ENCODE results near the gene WNT3A. TPM values are rescaled to one million over a fixed set of nuclear protein-coding genes. Genes with fewer than 3 reads are reported as not detected.
A peak's percentile ranks its signal among the peaks of the same experiment; 100 is the strongest.

The WNT3A gene
- total RNA-seq, 2 experiments from 2014 or later, result not detected

DNA sequence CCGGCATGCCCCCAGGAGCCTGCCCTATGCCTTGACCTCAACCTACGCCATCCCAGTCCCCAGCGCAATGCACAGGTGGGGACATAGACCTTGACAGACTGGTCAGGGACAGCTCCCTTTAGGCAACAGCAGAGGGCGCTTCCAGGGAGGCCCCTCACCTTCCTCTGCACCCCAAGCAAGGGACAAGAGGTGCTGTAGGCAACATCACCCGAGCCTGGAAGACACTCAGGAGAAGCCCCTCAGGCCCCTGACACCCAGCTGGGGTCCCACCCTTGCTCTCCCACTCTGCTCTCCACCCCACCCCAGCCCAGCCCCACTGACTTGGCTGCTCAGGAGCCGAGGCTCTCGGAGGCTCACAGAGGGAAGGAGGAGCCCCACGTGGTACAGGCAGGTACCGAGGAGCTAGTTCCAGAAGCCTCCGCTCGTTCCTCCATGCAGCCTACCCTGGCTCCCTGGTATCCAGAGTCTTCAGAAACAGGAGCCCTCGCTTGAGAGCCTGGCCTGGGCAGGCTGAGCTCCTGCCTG is 2.4 kb upstream of the WNT3A start:
- ATAC-seq (ENCODE audit: low read depth), result peak; percentile 47
- DNase-seq, result peak; percentile 45
- no peak overlapping the region for H3K4me3 Mint-ChIP-seq

DNA sequence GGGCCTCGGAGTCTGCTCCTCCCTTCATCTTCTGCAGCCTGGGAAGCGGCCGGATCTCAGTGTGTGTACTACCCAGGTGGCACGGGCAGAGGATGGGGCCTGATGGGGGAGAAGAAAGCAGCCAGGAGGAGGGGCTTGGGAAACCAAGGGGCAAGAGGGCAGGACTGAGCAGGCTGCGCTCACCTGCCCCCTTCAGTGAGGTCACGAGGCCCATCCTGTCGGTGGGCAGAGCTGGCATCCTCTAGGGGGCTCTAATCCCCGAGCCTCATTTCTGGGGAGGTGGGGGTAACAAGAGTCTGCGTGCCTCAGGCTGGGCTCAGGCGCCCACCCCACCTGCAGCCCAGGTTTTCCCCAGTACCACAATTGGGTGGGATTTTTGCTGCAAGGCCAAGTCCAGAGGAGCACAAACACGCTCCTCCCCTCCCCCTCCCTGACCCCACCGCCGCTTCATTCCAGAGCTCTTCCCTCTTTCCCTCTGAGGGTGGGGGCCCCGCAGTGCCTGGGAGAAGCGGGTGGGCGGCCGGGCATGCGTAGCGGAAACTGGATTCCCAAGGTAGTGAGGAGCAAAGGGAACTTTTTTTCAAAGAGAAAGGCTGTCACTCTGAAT is 1.8 kb upstream of the WNT3A start:
- Mint-ChIP-seq H3K4me3 (no peak overlapping the region), H3K36me3 (no peaks in the 10 kb centered on the region), H3K27ac (no peak overlapping the region), H3K9me3 (no peaks in the 10 kb centered on the region), H3K27me3 (peaks cover 55% of the 10 kb centered on the region), H3K4me1 (peaks cover 15% of the 10 kb centered on the region)
- POLR2A ChIA-PET, result no interaction called here
- ATAC-seq (ENCODE audit: low read depth) (no peak), DNase-seq (no peak)

More for the DNA sequence above, 2.4 kb upstream of the WNT3A start:
- Mint-ChIP-seq H3K27me3 (peaks cover 55% of the 10 kb centered on the region), H3K9me3 (no peaks in the 10 kb centered on the region), H3K36me3 (no peaks in the 10 kb centered on the region), H3K4me1 (peaks cover 11% of the 10 kb centered on the region), H3K27ac (no peak overlapping the region)
- POLR2A ChIA-PET, result no interaction called here

DNA sequence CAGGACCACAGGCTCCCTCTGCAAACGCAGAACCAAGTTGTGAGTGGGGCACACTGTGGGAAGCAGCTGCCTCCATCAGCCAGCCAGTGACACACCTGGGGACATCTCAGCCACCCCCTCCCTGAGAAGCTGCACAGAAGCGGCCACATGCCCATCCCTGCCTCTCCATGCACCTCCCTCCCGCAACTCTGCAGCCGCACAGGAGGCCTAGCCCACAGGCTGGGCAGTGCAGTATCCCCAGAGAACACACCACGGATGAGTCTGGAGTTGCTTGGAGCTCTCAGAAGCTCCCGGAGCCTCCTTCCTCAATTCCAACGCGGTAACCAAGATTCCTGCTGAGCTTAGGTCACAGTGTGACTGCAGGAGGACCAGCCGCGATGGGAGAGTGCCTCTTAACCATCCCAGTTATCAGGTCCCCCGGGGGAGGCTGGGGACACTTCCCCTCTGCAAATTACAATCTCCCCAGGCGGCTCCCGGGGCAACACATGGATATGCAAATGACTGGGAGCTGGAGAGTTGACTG is 1.2 kb upstream of the WNT3A start:
- H3K27me3 Mint-ChIP-seq, result peaks cover 55% of the 10 kb centered on the region
- DNase-seq (no peak), ATAC-seq (ENCODE audit: low read depth) (no peak)
- peaks cover 15% of the 10 kb centered on the region for H3K4me1 Mint-ChIP-seq
- H3K27ac Mint-ChIP-seq, result no peak overlapping the region
- no peaks in the 10 kb centered on the region for H3K9me3 Mint-ChIP-seq
- POLR2A ChIA-PET, result interaction anchor here (1.1 kb wide), 1 partner anchor 77 kb away, joined by 4 read pairs; the partner anchor contains the start of gene ARF1
- H3K4me3 Mint-ChIP-seq, result no peak overlapping the region
- H3K36me3 Mint-ChIP-seq, result no peaks in the 10 kb centered on the region

DNA sequence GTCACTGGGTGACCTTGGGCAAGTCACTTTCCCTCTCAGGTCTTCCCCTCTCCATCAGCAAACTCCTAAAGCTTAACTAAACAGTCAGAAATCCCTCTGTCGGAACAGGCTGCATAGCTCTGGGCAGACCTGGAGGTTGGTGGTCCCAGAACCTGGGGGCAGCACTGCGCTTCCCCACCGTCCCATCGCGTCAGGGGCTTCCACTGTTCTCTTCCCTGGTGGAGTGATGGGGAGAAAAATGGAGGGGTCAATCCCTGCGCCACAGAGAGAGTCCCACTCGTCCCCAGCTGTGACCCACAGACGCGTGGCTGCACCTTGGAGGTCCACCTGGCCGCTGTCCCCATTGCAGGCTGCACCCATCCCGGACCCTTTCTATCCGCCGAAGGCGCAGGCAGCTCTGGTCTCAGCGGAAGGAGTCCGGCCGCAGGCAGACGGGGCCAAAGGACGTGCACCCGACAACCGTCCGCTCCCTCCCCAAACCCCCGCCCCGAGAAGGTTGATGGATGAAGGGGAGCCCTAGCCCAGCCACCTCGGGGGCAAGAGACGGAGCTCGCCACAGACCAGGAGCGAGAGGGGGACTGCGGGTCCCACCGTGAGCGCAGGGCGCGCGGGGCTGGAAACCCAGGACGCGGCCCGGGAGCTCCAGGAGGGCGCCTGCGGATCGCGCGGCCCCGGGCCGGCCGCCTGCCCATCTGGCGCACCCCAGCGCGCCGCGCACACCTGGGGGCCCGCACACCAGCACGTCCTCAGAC is 588 bp upstream of the WNT3A start:
- Mint-ChIP-seq H3K9me3 (no peaks in the 10 kb centered on the region), H3K36me3 (no peaks in the 10 kb centered on the region), H3K27ac (no peak overlapping the region), H3K27me3 (peaks cover 59% of the 10 kb centered on the region), H3K4me3 (no peak overlapping the region), H3K4me1 (peaks cover 15% of the 10 kb centered on the region)
- DNase-seq (no peak), ATAC-seq (ENCODE audit: low read depth) (no peak)
- POLR2A ChIA-PET, result interaction anchor here (1.1 kb wide), 1 partner anchor 76 kb away, joined by 4 read pairs; the partner anchor contains the start of gene ARF1

DNA sequence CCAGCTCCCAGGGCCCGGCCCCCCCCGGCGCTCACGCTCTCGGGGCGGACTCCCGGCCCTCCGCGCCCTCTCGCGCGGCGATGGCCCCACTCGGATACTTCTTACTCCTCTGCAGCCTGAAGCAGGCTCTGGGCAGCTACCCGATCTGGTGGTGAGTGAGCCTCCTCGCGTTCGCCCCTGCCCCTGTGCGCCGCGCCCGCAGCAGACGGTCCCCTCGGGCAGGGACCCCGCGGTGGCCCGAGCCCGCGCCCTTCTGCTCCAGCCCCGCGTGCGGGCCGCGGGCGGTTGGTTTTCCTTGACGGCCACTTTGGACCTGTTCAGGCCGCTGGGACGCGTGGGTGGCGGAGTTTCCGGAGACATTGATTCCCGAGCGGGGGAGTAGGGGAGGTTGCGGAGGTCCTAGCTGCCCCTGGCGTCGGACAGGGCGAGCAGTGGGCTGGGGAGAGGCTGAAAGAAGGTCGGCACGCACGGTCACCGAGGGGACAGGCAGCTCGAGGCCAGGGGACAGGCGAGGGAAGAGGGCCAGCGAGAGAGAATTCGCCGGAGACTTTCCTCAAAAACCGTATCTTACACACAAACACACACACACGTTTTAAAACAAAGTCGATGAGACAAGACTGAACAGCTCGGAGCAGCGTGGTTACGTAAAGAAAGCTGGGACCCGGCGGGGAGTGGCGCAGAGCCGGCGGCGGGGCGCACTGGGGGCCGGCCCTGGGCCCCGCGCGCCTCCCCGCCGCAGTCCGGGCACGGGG is 427 bp downstream of the WNT3A start:
- peaks cover 56% of the 10 kb centered on the region for H3K27me3 Mint-ChIP-seq
- peaks cover 16% of the 10 kb centered on the region for H3K4me1 Mint-ChIP-seq
- no peak overlapping the region for H3K27ac Mint-ChIP-seq
- POLR2A ChIA-PET, result no interaction called here
- peak overlapping the region; percentile 35 for H3K4me3 Mint-ChIP-seq
- DNase-seq (no peak), ATAC-seq (ENCODE audit: low read depth) (no peak)
- H3K36me3 Mint-ChIP-seq, result no peaks in the 10 kb centered on the region
- no peaks in the 10 kb centered on the region for H3K9me3 Mint-ChIP-seq

DNA sequence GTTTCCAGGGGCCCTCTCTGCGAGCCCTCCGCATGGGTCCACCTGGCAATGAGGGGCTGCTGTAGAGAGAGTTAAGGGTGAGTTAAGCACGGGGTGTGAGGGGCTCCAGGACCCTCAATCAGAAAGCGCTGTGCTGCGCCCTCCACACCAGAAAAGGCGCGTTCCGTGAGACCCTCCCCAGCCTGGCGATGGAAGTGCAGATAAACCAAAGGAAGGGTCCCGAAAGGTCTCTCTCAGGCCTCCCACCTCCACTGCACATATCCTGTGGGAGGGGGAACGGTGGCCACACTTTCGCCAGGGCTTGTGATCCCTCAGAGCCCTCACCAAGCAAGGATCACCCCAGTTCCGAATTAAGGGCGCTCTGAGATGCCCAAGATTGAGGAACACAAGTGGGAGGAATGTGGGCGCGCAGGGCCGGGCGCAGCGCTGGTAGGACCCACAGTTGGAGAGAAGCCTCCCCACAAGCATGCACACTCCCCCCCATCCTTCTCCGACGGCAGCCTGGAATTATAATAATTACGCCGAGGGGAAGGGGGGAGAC is 1.1 kb downstream of the WNT3A start:
- no peak overlapping the region for H3K27ac Mint-ChIP-seq
- peak overlapping the region; percentile 13 for H3K4me3 Mint-ChIP-seq
- no peaks in the 10 kb centered on the region for H3K9me3 Mint-ChIP-seq
- no peak for DNase-seq
- peaks cover 16% of the 10 kb centered on the region for H3K4me1 Mint-ChIP-seq
- ATAC-seq (ENCODE audit: low read depth), result no peak
- POLR2A ChIA-PET, result no interaction called here
- peaks cover 56% of the 10 kb centered on the region for H3K27me3 Mint-ChIP-seq
- H3K36me3 Mint-ChIP-seq, result no peaks in the 10 kb centered on the region

DNA sequence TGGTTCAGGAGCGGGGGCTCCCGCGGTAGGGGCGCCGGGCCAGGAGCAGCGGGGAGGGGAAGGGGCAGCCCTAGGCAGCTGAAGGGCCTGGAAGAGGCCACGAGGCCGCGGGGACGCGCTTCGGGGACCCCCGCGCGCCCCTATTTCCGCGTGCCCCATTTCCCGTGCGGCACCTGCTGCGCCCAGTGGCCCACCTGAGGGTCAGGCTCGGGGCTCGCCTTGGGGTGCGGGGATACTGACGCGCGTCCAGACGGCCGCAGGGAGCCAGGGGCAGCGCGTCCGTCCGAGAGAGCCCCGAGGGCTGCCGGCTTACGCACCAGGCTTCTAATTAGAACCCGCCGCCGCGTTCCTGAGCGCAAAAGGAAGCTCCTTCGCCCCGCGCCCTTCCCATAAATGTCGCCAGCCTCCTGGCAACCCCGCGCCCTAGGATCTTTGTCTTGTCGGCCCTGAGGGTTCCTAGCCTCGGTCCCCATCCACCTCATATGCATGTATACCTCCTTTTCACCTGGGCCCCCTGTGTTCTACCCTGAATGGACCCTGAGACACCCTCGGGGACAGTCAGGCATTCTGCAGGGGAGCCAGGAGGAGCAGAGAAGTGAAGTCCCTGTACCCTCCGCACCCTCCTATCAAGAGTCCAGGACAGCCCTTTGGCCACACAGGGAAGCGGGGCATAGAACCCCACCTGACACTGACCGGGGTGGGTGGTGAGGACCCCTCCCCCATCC is 1.8 kb downstream of the WNT3A start:
- peaks cover 16% of the 10 kb centered on the region for H3K4me1 Mint-ChIP-seq
- POLR2A ChIA-PET, result no interaction called here
- peak overlapping the region; percentile 80 for H3K4me3 Mint-ChIP-seq
- H3K36me3 Mint-ChIP-seq, result no peaks in the 10 kb centered on the region
- no peak for ATAC-seq (ENCODE audit: low read depth)
- DNase-seq, result no peak
- H3K27ac Mint-ChIP-seq, result no peak overlapping the region
- H3K27me3 Mint-ChIP-seq, result peaks cover 53% of the 10 kb centered on the region
- no peaks in the 10 kb centered on the region for H3K9me3 Mint-ChIP-seq

DNA sequence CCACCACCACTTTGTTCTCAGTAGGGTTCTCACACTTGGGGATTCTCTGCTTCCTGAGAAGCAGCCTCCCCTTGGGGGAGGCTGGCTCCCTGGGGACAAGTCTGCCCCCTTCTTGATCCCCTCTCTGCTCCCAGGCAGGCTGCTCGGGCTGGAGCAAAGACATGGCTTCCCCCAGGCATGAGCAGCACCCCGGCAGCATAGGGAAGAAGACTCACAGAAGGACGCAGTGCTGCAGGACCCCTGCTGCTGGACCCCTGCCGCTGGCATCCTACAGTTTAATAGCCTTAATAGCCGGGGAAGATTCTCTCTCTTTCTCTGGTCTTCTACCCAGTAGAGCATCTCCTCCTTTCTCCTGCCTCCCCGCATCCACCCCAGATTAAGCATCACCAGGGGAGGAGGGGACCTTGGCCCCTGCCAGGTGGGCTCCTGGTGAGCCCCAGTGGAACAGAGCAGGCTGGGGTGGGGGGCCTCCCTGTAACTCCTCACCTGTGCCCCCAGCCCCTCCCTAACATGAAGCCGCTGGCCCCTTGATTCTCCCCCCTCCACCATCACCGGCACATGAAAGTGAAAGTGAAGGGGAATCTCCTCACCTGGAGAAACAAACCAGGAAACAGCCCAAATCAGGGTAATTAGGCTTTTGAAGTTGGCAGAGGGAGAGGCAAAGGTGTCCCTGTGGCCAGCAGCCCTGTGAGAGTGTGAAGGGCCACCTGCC is 2.5 kb downstream of the WNT3A start:
- POLR2A ChIA-PET, result interaction anchor here (1.6 kb wide), 1 partner anchor 72 kb away, joined by 4 read pairs; the partner anchor contains the start of gene ARF1
- H3K9me3 Mint-ChIP-seq, result no peaks in the 10 kb centered on the region
- peaks cover 16% of the 10 kb centered on the region for H3K4me1 Mint-ChIP-seq
- ATAC-seq (ENCODE audit: low read depth) (peak; percentile 41), DNase-seq (no peak)
- H3K27me3 Mint-ChIP-seq, result peaks cover 47% of the 10 kb centered on the region
- H3K27ac Mint-ChIP-seq, result peak overlapping the region; percentile 68
- H3K36me3 Mint-ChIP-seq, result no peaks in the 10 kb centered on the region
- H3K4me3 Mint-ChIP-seq, result peak overlapping the region; percentile 80

DNA sequence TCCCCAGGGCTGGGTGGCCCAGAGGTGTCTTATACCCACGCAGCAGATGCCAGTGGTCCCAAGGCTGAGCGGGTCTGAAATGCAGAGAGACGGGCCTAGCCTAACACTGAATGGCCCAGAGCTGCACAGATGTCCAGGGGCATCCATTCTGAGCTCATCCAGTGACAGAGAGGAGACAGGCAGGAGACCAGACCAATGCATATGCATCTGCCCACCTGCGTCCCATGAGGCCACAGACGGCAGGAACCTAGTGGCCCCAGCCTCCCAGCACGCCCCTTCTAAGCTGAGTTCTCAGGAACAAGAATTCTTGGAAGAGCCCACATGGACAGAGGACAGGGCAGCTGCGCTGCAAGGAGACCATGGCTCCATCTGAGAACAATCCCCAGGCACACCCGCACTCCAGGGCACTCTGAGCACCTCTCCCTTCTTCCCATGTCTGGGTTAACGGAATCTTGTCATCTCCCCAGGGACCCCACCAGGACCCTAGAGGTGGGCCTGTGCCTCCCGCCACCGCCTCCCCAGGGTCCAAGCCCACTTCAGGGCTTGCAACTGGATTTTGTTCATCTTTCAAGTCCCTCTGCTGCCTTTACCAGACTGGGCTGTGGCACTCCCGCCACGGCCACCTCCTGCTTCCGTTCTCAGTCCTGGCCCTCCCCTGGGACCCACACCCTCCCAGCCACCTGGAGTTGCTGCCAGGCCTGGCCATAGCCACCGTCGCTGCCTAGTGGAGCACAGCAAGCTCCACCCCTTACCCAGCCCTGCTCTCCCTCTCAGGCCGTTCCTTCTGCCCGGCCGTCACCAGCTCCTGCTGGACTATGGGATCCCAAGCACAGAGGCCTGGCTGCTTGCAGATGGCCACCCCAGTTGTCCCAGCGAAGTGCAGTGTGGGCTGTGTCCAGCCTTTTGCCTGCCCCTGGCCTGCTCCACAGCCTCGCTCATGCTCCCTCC is 3.3 kb downstream of the WNT3A start:
- Mint-ChIP-seq H3K9me3 (no peaks in the 10 kb centered on the region), H3K4me1 (peaks cover 16% of the 10 kb centered on the region), H3K27ac (peak overlapping the region; percentile 68), H3K36me3 (no peaks in the 10 kb centered on the region), H3K4me3 (peak overlapping the region; percentile 80), H3K27me3 (peaks cover 39% of the 10 kb centered on the region)
- ATAC-seq (ENCODE audit: low read depth) (peak; percentile 11), DNase-seq (no peak)
- POLR2A ChIA-PET, result interaction anchor here (1.6 to 1.8 kb wide), 2 partner anchors 11 to 72 kb away, joined by 4 read pairs; partner anchors contain the start of gene ARF1

DNA sequence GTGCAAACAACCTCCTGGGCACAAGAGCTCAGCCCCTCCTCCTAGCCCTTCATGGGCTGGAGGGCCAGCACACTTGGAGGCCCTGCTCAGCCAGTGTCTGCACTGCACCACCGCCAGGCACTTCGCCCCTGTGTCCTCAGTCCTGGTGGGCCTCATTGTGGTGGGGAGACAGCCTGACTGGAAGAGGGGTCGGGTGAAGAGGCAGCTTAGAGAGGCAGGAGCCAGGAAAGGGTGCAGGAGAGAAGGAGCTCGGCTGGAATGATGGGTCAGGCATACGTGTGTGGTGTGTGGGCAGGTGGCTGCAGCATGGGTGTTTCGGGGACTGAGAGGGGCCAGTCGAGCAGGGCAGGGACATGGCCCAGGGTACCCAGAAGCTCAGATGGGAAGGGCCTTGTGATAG is 4.1 kb downstream of the WNT3A start:
- Mint-ChIP-seq H3K4me3 (no peak overlapping the region), H3K27ac (no peak overlapping the region), H3K27me3 (peaks cover 30% of the 10 kb centered on the region), H3K9me3 (no peaks in the 10 kb centered on the region), H3K4me1 (peaks cover 16% of the 10 kb centered on the region), H3K36me3 (no peaks in the 10 kb centered on the region)
- POLR2A ChIA-PET, result interaction anchor here (1.6 to 1.8 kb wide), 2 partner anchors 12 to 71 kb away, joined by 4 read pairs; partner anchors contain the start of gene ARF1
- no peak for DNase-seq
- ATAC-seq (ENCODE audit: low read depth), result no peak

DNA sequence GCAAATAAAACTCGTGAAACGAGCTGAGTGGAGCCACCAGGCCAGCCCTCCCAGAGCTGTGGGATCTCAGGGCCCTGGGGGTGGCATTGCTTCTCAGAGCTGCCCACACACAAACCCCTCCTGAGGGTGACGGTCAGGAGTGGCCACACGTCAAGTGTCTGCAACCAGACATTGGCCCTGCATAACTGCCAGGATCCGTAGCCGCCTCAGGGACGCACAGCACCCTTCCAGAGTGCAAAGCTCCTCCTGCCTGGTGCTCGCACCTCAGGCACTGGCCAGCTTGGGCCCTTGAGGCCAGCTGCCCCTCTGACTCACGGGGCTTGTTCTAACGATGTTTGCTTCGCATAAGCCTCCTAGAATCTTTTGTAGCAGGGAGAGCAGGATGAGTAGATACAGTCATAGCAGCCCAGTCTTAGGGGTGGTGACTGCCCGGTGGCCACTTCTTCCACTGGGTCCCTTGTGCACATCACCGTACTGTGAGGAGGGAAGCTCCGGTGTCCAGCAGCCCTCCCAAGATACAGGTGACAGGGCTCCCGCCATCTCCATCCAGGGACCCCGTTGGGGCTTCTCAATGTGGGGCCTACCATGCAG is 5.0 kb downstream of the WNT3A start:
- H3K4me1 Mint-ChIP-seq, result peaks cover 16% of the 10 kb centered on the region
- no peaks in the 10 kb centered on the region for H3K9me3 Mint-ChIP-seq
- no peaks in the 10 kb centered on the region for H3K36me3 Mint-ChIP-seq
- ATAC-seq (ENCODE audit: low read depth) (no peak), DNase-seq (peak; percentile 17)
- POLR2A ChIA-PET, result interaction anchor here (1.8 kb wide), 1 partner anchor 13 kb away, joined by 4 read pairs; no protein-coding TSS in a partner anchor
- H3K4me3 Mint-ChIP-seq, result no peak overlapping the region
- H3K27ac Mint-ChIP-seq, result no peak overlapping the region
- peaks cover 26% of the 10 kb centered on the region for H3K27me3 Mint-ChIP-seq
